GM10266 (cell line): ENCODE measurements around the gene C4orf54.

Source experiments
- DNase-seq: peaks from one replicate; pipeline ENCODE4 v3.0.0; 2012; ENCODE audit errors: extremely low spot score
- TF ChIP-seq, protein P1 (sequence below): IDR thresholded peaks from 2 replicates; pipeline ENCODE4 v1.5.1; 2012; ENCODE audit warnings: mild to moderate bottlenecking, low read depth; ENCODE audit not compliant: control insufficient read depth, insufficient read depth; ENCODE audit errors: missing control alignments

Gene C4orf54

DNA sequence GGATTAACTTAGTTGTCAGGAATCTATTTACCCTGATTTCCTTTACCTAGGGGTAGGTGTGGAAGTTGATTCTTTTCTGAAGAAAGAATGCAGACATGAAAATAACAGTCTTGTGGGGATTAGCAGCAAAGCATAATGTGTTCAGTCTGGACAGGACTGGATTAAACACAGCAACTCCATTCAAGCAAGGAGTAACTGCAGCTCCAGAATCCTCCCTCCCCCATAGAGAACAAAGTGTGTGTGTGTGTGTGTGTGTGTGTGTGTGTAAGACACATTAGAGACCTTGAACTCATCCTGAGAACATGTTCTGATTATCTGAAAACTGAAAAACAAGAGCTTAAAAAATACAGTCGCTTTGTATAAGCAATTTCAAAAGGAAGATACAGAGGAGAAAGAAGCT is 9.3 kb downstream of the C4orf54 start:
- DNase-seq, result no peak
- TF ChIP-seq, protein P1, sequence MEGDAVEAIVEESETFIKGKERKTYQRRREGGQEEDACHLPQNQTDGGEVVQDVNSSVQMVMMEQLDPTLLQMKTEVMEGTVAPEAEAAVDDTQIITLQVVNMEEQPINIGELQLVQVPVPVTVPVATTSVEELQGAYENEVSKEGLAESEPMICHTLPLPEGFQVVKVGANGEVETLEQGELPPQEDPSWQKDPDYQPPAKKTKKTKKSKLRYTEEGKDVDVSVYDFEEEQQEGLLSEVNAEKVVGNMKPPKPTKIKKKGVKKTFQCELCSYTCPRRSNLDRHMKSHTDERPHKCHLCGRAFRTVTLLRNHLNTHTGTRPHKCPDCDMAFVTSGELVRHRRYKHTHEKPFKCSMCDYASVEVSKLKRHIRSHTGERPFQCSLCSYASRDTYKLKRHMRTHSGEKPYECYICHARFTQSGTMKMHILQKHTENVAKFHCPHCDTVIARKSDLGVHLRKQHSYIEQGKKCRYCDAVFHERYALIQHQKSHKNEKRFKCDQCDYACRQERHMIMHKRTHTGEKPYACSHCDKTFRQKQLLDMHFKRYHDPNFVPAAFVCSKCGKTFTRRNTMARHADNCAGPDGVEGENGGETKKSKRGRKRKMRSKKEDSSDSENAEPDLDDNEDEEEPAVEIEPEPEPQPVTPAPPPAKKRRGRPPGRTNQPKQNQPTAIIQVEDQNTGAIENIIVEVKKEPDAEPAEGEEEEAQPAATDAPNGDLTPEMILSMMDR, result no peak

DNA sequence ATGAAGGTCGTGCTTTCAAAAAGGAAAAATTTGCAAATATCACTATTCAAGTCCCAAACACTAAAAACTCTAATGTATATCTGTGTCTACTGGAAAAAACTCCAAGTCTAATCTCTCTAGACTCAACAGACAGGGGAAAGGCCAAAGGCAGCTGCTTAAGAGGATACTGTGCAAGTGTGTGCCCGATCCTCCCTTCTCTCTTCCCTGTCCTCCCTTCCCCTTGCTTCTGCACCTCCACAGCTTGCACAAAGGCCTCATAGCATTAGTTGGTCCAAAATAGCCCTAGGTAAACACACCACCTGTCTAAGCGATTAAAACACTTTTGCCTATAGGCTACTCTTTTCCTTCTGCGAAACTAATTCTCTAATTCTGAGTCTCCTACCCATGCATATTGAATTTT is 10.6 kb downstream of the C4orf54 start:
- TF ChIP-seq, protein P1, result no peak
- DNase-seq, result no peak

DNA sequence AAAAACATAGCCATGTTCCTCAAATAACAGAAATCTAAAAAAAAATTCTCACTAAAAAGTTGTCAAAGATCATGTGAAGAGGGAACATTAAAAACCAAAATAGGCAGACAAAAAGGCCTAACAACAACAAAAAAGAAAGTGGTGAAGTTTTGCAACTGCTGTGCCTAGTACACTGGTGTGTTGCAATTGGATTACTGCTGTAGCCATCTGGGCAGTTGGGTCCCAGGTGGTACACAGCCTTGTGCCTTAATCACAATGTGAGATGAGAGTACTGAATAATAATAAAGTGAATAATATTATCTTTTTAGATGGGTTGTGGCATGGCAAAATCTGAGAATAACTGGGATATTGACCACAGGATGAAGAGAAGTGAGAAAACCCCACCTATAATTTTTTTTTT is 12.0 kb downstream of the C4orf54 start:
- DNase-seq, result no peak
- TF ChIP-seq, protein P1, result no peak

DNA sequence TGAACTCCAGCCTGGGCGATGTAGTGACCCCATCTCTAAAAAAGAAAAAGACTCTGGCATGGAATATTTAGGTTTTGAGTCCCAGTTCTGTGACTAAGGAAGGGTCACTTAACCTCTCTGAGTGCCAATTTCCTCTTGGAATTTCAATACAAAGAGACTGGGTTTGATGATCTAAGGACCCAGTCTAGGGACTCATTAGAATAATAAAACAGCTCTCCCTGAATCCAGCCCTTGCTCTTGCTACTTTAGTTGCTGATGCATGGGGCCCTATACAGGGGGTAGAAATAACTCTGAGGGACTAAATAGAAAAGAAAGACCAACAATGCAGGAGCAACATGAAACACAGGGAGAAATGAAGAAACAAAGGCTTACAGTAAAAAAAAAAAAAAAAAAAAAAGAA is 12.6 kb downstream of the C4orf54 start:
- TF ChIP-seq, protein P1, result no peak
- DNase-seq, result no peak

DNA sequence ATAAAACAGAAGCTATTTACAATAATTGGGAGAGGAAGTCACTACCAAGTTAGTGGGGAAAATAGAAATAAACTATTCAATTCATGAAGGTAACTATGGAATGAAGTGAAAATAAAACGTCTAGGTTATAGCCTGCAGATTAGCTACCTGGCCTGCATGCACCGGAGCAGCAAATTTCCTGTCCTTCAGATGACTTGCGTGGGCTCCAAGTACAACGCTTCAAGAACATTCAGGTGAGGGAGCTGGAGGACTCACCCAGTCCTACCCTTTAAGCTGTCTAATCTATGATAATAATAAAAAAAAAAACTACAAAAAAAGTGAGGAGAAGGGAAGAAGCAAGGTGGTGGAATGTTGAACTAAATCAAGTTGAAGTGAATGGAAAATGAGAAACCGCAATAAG is 13.2 kb downstream of the C4orf54 start:
- TF ChIP-seq, protein P1, result no peak

DNA sequence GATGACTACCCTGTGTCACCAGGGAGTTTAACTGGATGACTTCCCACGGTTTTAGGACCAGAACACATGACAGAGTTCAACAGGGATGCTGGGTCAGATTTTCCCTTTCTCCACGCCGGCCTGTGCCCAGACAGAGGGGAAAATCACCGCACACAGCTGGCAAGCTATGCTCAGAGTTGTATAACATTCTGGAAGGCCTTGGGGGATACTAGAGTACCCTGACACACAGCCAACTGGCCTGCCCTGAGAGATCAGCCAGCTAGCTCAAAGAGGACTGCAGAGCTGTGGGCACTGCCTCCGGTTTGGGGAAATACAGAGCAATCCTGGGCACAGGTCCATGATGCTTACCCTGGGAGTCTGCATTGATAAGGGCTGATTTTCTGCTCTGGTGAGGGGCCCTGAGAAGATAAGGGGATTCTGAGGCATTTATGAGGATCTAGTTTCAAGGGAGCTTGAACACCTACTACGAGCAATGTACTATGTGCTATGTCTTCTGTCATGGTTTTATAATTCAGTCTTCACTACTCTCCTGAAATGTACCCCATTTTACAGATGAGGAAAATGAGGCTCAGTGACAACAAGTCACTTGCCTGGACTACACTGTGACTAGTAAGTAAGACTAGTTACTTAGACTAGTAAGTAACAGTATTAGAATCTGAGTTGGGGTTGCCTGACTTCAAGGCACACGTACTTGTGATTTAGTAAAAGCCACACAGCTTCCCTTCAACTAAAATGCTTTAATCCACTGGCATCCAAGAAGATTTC is 14.7 kb downstream of the C4orf54 start:
- TF ChIP-seq, protein P1, result no peak

More for the DNA sequence above, 13.2 kb downstream of the C4orf54 start:
- DNase-seq, result no peak

DNA sequence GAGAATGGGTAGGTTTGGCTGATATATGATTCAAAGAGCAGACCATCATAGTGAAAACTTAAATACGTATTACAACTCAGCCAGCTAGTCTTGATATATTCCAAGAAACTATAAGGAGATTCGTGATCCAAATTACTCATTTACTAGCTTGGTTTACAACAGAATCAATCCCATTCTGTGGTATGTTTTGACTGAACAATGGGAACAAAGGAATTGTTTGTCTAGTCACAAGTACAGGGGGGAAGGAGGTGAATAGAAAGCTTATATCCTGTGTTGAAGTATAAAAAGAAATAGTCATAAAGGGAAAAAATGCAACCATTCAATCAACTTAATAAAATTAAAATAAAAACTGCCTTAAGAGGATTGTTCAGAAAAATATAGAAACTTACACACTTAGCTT is 17.0 kb downstream of the C4orf54 start:
- no peak for DNase-seq
- TF ChIP-seq, protein P1, result no peak

More for the DNA sequence above, 14.7 kb downstream of the C4orf54 start:
- DNase-seq, result no peak
